GM10248 (cell line): ENCODE measurements around the gene CTNND1.

Experiments
- CTCF ChIA-PET: fragments of 300-600 bp; sonication (Branson Sonifier 250); formaldehyde crosslinking; extraction: SDS; loops from one replicate; lab custom pipeline; 2021; ENCODE audit warnings: antibody characterized with exemption; lab: Yijun Ruan, JAX
- POLR2A ChIA-PET: fragments of 350-650 bp; sonication (Branson Sonifier 250); formaldehyde crosslinking; extraction: SDS; loops from one replicate; lab custom pipeline; 2020; ENCODE audit warnings: antibody characterized with exemption; lab: Yijun Ruan, JAX
- DNase-seq: peaks from one replicate; pipeline ENCODE4 v3.0.0; 2012; ENCODE audit errors: extremely low spot score
- CTCF ChIP-seq: IDR thresholded peaks from 2 replicates; pipeline ENCODE4 v1.5.1; 2012; ENCODE audit warnings: mild to moderate bottlenecking, low read depth; ENCODE audit errors: extremely low read depth, missing control alignments, control extremely low read depth

Gene CTNND1

GRCh38 chr11:57792060-57792541, 30.5 kb downstream of the CTNND1 start:
- DNase-seq = peak; percentile 82
- TF ChIP-seq CTCF = no peak
- ChIA-PET CTCF (interaction anchor here (1.1 to 2.0 kb wide), 5 partner anchors 9 to 41 kb away, joined by 3 to 6 read pairs (median 5); partner anchors contain the start of gene BTBD18), POLR2A (no interaction called here)

- POLR2A ChIA-PET = no interaction called here
- CTCF ChIA-PET = interaction anchor here (1.1 to 2.0 kb wide), 3 partner anchors 8 to 42 kb away, joined by 4 to 6 read pairs (median 5); partner anchors contain the start of gene BTBD18
- DNase-seq = no peak
- no peak for TF ChIP-seq CTCF
Measured at GRCh38 chr11:57792870-57793269, 31.3 kb downstream of the CTNND1 start.

GRCh38 chr11:57793351-57794115, 31.9 kb downstream of the CTNND1 start:
- TF ChIP-seq CTCF = no peak
- ChIA-PET CTCF (interaction anchor here (1.2 to 2.0 kb wide), 4 partner anchors 13 to 131 kb away, joined by 3 to 5 read pairs (median 4); partner anchors contain the start of genes BTBD18 and CTNND1), POLR2A (no interaction called here)
- DNase-seq = no peak

GRCh38 chr11:57798905-57799559, 37.4 kb downstream of the CTNND1 start:
- DNase-seq = no peak
- TF ChIP-seq CTCF = no peak
- CTCF ChIA-PET = interaction anchor here (0.9 to 6.5 kb wide), 9 partner anchors 12 to 159 kb away, joined by 3 to 142 read pairs (median 12); partner anchors contain the start of genes BTBD18, CTNND1 and SELENOH
- POLR2A ChIA-PET = no interaction called here

GRCh38 chr11:57800444-57801182, 39.0 kb downstream of the CTNND1 start:
- POLR2A ChIA-PET = interaction anchor here (0.6 to 1.4 kb wide), 5 partner anchors 14 to 125 kb away, joined by 3 to 5 read pairs (median 4); partner anchors contain the start of gene SELENOH
- DNase-seq = peak; percentile 71
- CTCF ChIA-PET = interaction anchor here (0.6 to 6.5 kb wide), 60 partner anchors 8 to 763 kb away, joined by 3 to 142 read pairs (median 6); partner anchors contain the start of genes BTBD18, CTNND1, MED19 and RTN4RL2
- peak; percentile 67 for TF ChIP-seq CTCF
